NCI-H2196 treated with DMSO at 0.1 percent for 48 hours (cell line): ENCODE data around the gene GPR35.

ENCODE experiments used
- DNase-seq: peaks from one replicate; lab custom pipeline; 2025; ENCODE audit not compliant: unreplicated experiment; lab: John Stamatoyannopoulos, UW

Gene GPR35

GRCh38 chr2:240622531-240623235, 2.6 kb upstream of the GPR35 start:
- DNase-seq, result no peak

- no peak for DNase-seq
These were observed 1.7 kb upstream of the GPR35 start for GRCh38 chr2:240623531-240624010.

GRCh38 chr2:240624011-240624949, 1.0 kb upstream of the GPR35 start:
- DNase-seq, result no peak

DNA sequence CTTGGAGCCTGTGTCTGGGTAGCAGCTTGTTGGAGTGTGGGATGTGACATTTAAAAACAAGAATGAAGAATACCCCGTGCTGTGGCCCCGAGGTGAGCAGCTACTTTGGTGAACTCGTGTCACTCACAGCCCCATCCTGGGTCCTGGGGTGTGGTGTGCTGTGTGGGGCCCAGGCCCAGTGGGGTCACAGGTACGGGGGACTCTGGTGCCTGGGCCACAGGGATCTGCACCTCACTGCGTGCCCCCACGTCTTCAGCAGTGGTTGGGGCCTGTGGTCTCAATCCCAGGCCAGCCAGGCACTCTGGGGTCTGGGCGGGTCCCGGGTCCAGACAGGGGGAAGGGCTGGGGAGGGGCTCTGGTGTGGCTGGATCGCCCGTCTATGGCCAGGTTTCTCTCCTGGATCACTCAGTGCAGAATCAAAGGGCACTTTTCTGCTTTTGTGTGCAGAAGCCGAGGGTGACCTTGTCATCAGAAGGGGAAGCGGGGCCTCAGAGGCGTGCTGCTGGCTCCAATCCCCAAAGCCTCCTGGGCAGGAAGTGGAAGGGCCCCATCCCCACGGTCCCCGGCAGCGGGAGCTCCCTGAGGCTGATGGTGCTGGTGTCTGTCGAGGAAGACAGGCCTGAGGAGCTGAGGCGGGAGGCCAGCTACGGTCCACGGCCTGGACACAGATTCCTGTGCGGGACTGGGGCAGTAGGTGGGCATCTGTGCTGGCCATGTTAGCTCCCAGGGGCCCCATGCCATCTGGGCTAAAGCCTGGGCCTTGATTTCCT, 1.4 kb downstream of the GPR35 start:
- no peak for DNase-seq

- no peak for DNase-seq
These were observed 2.6 kb downstream of the GPR35 start for GRCh38 chr2:240627736-240628506.

DNA sequence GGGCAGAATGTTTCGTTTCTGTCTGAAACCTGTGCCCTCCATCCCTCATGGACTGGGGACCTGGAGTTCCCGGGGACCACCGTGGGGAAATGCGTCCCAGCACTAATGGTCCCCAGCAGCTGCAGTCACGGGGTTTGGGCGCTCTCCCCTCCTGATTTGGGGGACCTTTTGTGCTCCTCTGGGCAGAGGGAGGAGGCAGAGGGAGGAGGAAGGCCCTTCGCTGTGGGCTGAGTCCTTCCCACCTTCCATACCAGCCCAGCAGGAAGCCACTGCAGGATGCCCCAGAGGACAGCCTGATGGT, 3.2 kb downstream of the GPR35 start:
- no peak for DNase-seq

GRCh38 chr2:240628808-240629618, 3.7 kb downstream of the GPR35 start:
- no peak for DNase-seq

GRCh38 chr2:240629619-240629967, 4.3 kb downstream of the GPR35 start:
- no peak for DNase-seq

DNA sequence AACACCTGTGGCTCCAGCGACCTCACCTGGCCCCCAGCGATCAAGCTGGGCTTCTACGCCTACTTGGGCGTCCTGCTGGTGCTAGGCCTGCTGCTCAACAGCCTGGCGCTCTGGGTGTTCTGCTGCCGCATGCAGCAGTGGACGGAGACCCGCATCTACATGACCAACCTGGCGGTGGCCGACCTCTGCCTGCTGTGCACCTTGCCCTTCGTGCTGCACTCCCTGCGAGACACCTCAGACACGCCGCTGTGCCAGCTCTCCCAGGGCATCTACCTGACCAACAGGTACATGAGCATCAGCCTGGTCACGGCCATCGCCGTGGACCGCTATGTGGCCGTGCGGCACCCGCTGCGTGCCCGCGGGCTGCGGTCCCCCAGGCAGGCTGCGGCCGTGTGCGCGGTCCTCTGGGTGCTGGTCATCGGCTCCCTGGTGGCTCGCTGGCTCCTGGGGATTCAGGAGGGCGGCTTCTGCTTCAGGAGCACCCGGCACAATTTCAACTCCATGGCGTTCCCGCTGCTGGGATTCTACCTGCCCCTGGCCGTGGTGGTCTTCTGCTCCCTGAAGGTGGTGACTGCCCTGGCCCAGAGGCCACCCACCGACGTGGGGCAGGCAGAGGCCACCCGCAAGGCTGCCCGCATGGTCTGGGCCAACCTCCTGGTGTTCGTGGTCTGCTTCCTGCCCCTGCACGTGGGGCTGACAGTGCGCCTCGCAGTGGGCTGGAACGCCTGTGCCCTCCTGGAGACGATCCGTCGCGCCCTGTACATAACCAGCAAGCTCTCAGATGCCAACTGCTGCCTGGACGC, 4.9 kb downstream of the GPR35 start:
- no peak for DNase-seq

GRCh38 chr2:240630771-240631547, 5.7 kb downstream of the GPR35 start:
- DNase-seq, result no peak

DNA sequence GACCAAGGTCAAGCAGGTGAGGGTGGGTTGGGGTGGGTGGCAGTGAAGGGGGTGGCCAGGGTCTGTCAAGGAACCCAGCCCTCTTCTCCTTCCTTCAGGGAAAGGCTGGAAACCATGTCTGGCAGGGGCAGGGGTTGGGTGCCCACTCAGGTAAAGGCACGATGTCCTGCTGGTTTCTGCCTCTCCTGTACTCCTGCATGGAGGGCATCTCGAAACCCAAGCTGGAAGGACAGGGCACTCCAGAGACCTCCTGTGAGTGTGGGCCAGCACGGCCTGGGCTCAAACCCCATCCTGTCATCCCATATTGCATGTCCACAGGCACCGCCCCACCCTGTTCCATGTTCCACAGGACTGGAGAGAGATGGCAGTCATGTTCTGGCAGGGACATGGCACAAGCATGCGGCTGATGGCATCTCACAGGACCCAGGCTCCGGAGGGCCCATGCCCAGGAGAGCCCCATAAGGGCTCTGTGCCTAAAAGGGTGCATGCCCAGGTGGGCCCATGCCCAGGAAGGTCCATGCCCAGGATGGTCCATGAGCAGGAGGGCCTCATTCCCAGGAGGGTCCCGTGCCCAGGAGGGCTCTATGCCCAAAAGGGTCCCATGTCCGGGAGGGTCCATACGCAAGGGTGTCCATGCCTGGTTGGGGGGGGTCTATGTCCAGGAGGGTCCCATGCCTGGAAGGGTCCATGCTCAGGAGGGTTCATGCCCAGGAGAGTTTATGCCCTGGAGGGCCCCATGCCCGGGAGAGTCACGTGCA, 6.4 kb downstream of the GPR35 start:
- no peak for DNase-seq

GRCh38 chr2:240632306-240632721, 7.0 kb downstream of the GPR35 start:
- no peak for DNase-seq

DNA sequence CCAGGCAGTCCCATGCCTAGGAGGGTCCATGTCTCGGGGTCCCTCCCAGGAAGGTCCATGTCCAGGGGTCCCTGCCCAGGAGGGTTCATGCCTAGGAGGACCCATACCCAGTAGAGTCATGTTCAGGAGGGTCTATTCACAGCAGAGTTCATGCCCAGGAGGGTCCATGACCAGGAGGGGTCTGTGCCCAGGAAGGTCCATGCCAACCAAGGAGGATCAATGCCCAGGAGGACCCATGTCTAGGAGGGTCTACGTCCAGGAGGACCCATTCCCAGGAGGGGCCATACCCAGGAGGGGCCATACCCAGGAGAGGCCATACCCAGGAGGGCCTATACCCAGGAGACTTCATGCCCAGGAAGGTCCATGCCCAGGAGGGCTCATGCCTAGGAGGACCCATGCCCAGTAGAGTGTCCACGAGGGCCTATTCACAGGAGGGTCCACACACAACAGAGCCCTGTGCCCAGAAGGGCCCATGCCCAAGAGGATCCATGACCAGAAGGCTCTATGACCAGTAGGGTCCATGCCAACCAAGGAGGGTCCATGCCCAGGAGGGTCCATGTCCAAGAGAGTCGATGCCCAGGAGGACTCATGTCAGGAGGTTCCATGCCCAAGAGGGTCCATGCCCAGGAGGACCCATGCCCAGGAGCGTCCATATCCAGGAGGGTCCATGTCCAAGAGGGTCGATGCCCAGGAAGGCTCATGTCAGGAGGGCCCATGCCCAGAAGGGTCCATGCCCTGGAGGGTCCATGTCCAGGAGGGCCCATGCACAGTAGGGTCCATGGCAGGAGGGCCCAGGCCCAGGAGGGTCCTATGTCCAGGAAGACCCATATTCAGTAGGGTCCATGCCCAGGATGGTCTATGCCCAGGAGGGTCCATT, 10.1 kb downstream of the GPR35 start:
- DNase-seq, result no peak

DNA sequence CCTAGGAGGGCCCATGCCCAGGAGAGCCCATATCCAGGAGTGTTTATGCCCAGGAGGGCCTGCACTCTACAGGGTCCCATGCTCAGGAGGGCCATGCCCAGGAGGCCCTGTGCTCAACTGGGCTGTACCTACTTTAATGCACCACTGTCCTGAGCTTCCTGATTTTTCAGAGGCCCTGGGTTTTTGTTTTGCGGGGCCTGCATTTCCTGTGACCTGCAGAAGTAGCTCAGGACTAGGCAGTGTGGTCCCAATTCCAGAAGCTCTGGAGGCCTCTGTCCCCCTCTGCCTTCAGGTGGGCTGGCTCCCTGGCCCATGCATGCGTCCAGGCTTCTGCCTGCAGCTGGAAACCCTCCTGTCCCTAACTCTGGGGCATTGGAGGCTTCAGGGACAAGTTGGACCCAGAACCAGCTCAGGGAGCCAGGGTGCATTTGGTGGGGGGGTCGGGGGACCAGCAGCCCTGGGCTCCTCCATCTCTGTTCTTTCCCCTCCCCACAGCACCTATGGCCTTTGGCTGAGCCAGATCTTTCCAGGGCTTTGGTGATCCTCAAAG, 10.8 kb downstream of the GPR35 start:
- DNase-seq, result no peak

- DNase-seq, result no peak
These were observed 11.4 kb downstream of the GPR35 start for GRCh38 chr2:240636563-240637115.
